Measurements from ENCODE around the gene COL6A2.

COL6A2 gene

GRCh38 chr21:46152927-46153246, 55.0 kb downstream of the COL6A2 start:
- intact Hi-C loops (cut with DNase I; ENCODE audit: low total_unique reads) = no loop called here
- peak; percentile 4 to 64 for DNase-seq
- TF ChIP-seq CTCF (IDR thresholded peaks at IDR 0.05) = no peak
- Histone ChIP-seq H3K9me3 (no peaks in the 10 kb centered on the region), H3K4me3 (no peak overlapping the region), H3K4me1 (peaks cover 0 to 12% (median 6%) of the 10 kb centered on the region in 4 donors), H3K27ac (no peak overlapping the region), H3K36me3 (peaks cover 0 to 2% (median 0%) of the 10 kb centered on the region in 3 donors), H3K27me3 (peaks cover 0 to 17% of the 10 kb centered on the region in 2 donors)

GRCh38 chr21:46153247-46154154, 55.6 kb downstream of the COL6A2 start:
- no peak overlapping the region for H3K4me3 ChIP-seq
- intact Hi-C loops (cut with DNase I; ENCODE audit: low total_unique reads) = no loop called here
- peaks cover 0 to 12% (median 6%) of the 10 kb centered on the region in 4 donors for H3K4me1 ChIP-seq
- H3K27me3 ChIP-seq = peaks cover 0 to 17% of the 10 kb centered on the region in 2 donors
- peak; percentile 20 to 73 for DNase-seq
- TF ChIP-seq CTCF (IDR thresholded peaks at IDR 0.05) = peak; percentile 36 to 51
- H3K36me3 ChIP-seq = peaks cover 0 to 8% (median 0%) of the 10 kb centered on the region in 3 donors
- H3K27ac ChIP-seq = no peak overlapping the region
- no peaks in the 10 kb centered on the region for H3K9me3 ChIP-seq

- Histone ChIP-seq H3K4me1 (peaks cover 0 to 12% (median 6%) of the 10 kb centered on the region in 4 donors), H3K27me3 (peaks cover 0 to 17% of the 10 kb centered on the region in 2 donors), H3K4me3 (no peak overlapping the region), H3K36me3 (peaks cover 0 to 8% (median 0%) of the 10 kb centered on the region in 3 donors), H3K9me3 (no peaks in the 10 kb centered on the region), H3K27ac (no peak overlapping the region)
- intact Hi-C loops (cut with DNase I; ENCODE audit: low total_unique reads) = no loop called here
- no peak for TF ChIP-seq CTCF (IDR thresholded peaks at IDR 0.05)
- peak; percentile 17 to 62 for DNase-seq
These were observed 56.4 kb downstream of the COL6A2 start for GRCh38 chr21:46154155-46154954.

GRCh38 chr21:46154955-46155513, 57.1 kb downstream of the COL6A2 start:
- intact Hi-C loops (cut with DNase I; ENCODE audit: low total_unique reads) = no loop called here
- H3K4me1 ChIP-seq = peaks cover 0 to 12% (median 6%) of the 10 kb centered on the region in 4 donors
- no peak for TF ChIP-seq CTCF (IDR thresholded peaks at IDR 0.05)
- H3K27me3 ChIP-seq = peaks cover 0 to 17% of the 10 kb centered on the region in 2 donors
- H3K27ac ChIP-seq = no peak overlapping the region
- peaks cover 0 to 14% (median 0%) of the 10 kb centered on the region in 3 donors for H3K36me3 ChIP-seq
- DNase-seq = peak; percentile 12 to 59
- no peak overlapping the region for H3K4me3 ChIP-seq
- H3K9me3 ChIP-seq = no peaks in the 10 kb centered on the region

- Histone ChIP-seq H3K27me3 (peaks cover 0 to 19% of the 10 kb centered on the region in 2 donors), H3K27ac (no peak within 1 kb of the TSS), H3K36me3 (peaks cover 0 to 17% (median 0%) of the 10 kb centered on the region in 3 donors), H3K9me3 (no peaks in the 10 kb centered on the region), H3K4me1 (peaks cover 0 to 12% (median 6%) of the 10 kb centered on the region in 4 donors), H3K4me3 (no peak within 1 kb of the TSS)
- DNase-seq = peak; percentile 16 to 61
- intact Hi-C loops (cut with DNase I; ENCODE audit: low total_unique reads) = no loop called here
- no peak for TF ChIP-seq CTCF (IDR thresholded peaks at IDR 0.05)
These were observed 57.8 kb downstream of the COL6A2 start, which contains the start of gene FTCD for GRCh38 chr21:46155514-46156377. TSS of gene FTCD (minus strand) at chr21:46155579. CDS start at chr21:46155523, 56 bp downstream.

All from tibial artery (tissue), 4 donors.